ENCODE measurements around the gene MED16.
"Not testable (repeated sequence)": the region's sequence is repeated elsewhere in the genome, so short reads cannot be mapped to it uniquely, and the experiment has no call there.

Gene MED16

GRCh38 chr19:850221-850978 is 42.6 kb downstream of the MED16 start:
- peak; percentile 78 for DNase-seq (ENCODE audit: low read depth)
- TF ChIP-seq POLR2A (IDR thresholded peaks at IDR 0.05; ENCODE audit: extremely low read depth, insufficient read length) = no peak
- no peak overlapping the region for H3K4me3 ChIP-seq (ENCODE audit: low read depth, low read length)

DNA sequence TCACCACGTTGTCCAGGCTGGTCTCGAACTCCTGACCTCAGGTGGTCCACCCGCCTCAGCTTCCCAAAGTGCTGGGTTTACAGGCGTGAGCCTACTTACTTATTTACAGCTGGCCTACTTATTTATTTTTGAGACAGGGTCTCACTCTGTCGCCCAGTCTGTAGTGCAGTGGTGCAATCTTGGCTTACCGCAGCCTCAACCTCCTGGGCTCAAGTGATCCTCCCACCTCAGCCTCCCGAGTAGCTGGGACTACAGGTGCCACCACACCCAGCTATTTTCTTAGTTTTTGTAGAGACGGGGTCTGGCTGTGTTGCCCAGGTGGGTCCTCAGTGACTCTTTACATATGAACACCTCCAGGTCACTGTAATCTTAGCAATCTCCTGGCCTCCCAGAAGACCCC is 43.8 kb downstream of the MED16 start:
- DNase-seq (ENCODE audit: low read depth); H3K4me3 ChIP-seq (ENCODE audit: low read depth, low read length): not testable (repeated sequence)

GRCh38 chr19:848386-848921 is 44.5 kb downstream of the MED16 start:
- TF ChIP-seq MAX (IDR thresholded peaks at IDR 0.05; ENCODE audit: low read depth, low read length) (no peak), POLR2A (IDR thresholded peaks at IDR 0.05; ENCODE audit: extremely low read depth, insufficient read length) (no peak), MYC (IDR thresholded peaks at IDR 0.05; ENCODE audit: low read depth, low read length) (no peak)
- TF ChIP-seq, protein P1, sequence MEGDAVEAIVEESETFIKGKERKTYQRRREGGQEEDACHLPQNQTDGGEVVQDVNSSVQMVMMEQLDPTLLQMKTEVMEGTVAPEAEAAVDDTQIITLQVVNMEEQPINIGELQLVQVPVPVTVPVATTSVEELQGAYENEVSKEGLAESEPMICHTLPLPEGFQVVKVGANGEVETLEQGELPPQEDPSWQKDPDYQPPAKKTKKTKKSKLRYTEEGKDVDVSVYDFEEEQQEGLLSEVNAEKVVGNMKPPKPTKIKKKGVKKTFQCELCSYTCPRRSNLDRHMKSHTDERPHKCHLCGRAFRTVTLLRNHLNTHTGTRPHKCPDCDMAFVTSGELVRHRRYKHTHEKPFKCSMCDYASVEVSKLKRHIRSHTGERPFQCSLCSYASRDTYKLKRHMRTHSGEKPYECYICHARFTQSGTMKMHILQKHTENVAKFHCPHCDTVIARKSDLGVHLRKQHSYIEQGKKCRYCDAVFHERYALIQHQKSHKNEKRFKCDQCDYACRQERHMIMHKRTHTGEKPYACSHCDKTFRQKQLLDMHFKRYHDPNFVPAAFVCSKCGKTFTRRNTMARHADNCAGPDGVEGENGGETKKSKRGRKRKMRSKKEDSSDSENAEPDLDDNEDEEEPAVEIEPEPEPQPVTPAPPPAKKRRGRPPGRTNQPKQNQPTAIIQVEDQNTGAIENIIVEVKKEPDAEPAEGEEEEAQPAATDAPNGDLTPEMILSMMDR (IDR thresholded peaks at IDR 0.05; ENCODE audit: low read depth, low read length) = no peak
- DNase-seq (ENCODE audit: low read depth) = peak; percentile 70
- H3K4me3 ChIP-seq (ENCODE audit: low read depth, low read length) = no peak overlapping the region

- TF ChIP-seq POLR2A (IDR thresholded peaks at IDR 0.05; ENCODE audit: extremely low read depth, insufficient read length) (no peak), MAX (IDR thresholded peaks at IDR 0.05; ENCODE audit: low read depth, low read length) (no peak), MYC (IDR thresholded peaks at IDR 0.05; ENCODE audit: low read depth, low read length) (no peak)
- TF ChIP-seq, protein P1 (IDR thresholded peaks at IDR 0.05; ENCODE audit: low read depth, low read length) = no peak
Observed at GRCh38 chr19:845707-846521, 47.1 kb downstream of the MED16 start.

GRCh38 chr19:844546-844971 is 48.4 kb downstream of the MED16 start:
- no peak for DNase-seq (ENCODE audit: low read depth)
- no peak overlapping the region for H3K4me3 ChIP-seq (ENCODE audit: low read depth, low read length)
- TF ChIP-seq, protein P1 (IDR thresholded peaks at IDR 0.05; ENCODE audit: low read depth, low read length) = no peak
- TF ChIP-seq MYC (IDR thresholded peaks at IDR 0.05; ENCODE audit: low read depth, low read length) = no peak
- TF ChIP-seq POLR2A (IDR thresholded peaks at IDR 0.05; ENCODE audit: extremely low read depth, insufficient read length) = no peak
- no peak for TF ChIP-seq MAX (IDR thresholded peaks at IDR 0.05; ENCODE audit: low read depth, low read length)

More at GRCh38 chr19:845707-846521, 47.1 kb downstream of the MED16 start:
- no peak for DNase-seq (ENCODE audit: low read depth)
- H3K4me3 ChIP-seq (ENCODE audit: low read depth, low read length) = no peak overlapping the region

DNA sequence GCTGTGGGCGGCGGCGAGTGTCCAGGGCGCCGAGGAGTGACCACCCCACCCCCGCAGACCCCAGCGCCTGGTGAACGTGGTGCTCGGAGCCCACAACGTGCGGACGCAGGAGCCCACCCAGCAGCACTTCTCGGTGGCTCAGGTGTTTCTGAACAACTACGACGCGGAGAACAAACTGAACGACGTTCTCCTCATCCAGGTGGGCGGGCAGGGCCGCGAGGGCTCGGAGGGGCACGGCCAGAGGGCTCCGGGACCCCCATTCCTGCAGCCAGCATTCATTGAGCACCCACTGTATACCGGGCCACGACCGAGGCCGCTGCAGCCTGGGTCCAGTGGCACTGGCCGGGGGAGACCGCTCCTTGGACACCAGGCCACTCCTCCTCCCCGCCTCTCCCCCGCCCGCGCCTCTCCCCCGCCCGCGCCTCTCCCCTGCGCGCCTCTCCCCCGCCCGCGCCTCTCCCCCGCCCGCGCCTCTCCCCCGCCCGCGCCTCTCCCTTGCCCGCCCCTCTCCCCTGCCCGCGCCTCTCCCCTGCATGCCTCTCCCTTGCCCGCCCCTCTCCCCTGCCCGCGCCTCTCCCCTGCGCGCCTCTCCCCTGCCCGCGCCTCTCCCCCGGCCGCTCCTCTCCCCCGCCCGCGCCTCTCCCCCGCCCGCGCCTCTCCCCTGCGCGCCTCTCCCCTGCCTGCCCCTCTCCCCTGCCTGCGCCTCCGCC is 49.0 kb downstream of the MED16 start:
- DNase-seq (ENCODE audit: low read depth) = no peak
- peak overlapping the region; percentile 32 for H3K4me3 ChIP-seq (ENCODE audit: low read depth, low read length)
- TF ChIP-seq MYC (IDR thresholded peaks at IDR 0.05; ENCODE audit: low read depth, low read length) (no peak), POLR2A (IDR thresholded peaks at IDR 0.05; ENCODE audit: extremely low read depth, insufficient read length) (no peak), MAX (IDR thresholded peaks at IDR 0.05; ENCODE audit: low read depth, low read length) (no peak)
- TF ChIP-seq, protein P1 (IDR thresholded peaks at IDR 0.05; ENCODE audit: low read depth, low read length) = no peak

All from NB4 (cell line).